IPS-11a (cell line): ENCODE results near the gene RSU1.

ENCODE experiments used
- H3K4me3 ChIP-seq: one replicate; pipeline ENCODE4 v1.5.1; 2013; ENCODE audit warnings: low read depth, low read length, control low read depth

RSU1 gene

GRCh38 chr10:16611037-16611436, 206.2 kb downstream of the RSU1 start:
- H3K4me3 ChIP-seq: no peak overlapping the region

- no peak overlapping the region for H3K4me3 ChIP-seq
Measured at GRCh38 chr10:16609211-16609610, 208.0 kb downstream of the RSU1 start.

- H3K4me3 ChIP-seq: no peak overlapping the region
Measured at GRCh38 chr10:16606923-16607322, 210.3 kb downstream of the RSU1 start.

- H3K4me3 ChIP-seq: no peak overlapping the region
Measured at GRCh38 chr10:16606421-16606820, 210.8 kb downstream of the RSU1 start.

GRCh38 chr10:16603308-16603707, 213.9 kb downstream of the RSU1 start:
- H3K4me3 ChIP-seq: no peak overlapping the region

GRCh38 chr10:16602104-16602775, 215.0 kb downstream of the RSU1 start:
- no peak overlapping the region for H3K4me3 ChIP-seq

- H3K4me3 ChIP-seq: no peak overlapping the region
Measured at GRCh38 chr10:16599662-16600061, 217.6 kb downstream of the RSU1 start.

GRCh38 chr10:16597656-16598055, 219.6 kb downstream of the RSU1 start:
- no peak overlapping the region for H3K4me3 ChIP-seq

GRCh38 chr10:16592378-16592777, 224.8 kb downstream of the RSU1 start:
- no peak overlapping the region for H3K4me3 ChIP-seq

- no peak overlapping the region for H3K4me3 ChIP-seq
Measured at GRCh38 chr10:16586358-16587138, 230.7 kb downstream of the RSU1 start.

- no peak overlapping the region for H3K4me3 ChIP-seq
Measured at GRCh38 chr10:16585103-16585502, 232.1 kb downstream of the RSU1 start.

- H3K4me3 ChIP-seq: no peak overlapping the region
Measured at GRCh38 chr10:16583382-16583781, 233.8 kb downstream of the RSU1 start.

GRCh38 chr10:16581202-16581601, 236.0 kb downstream of the RSU1 start:
- no peak overlapping the region for H3K4me3 ChIP-seq

- no peak overlapping the region for H3K4me3 ChIP-seq
Measured at GRCh38 chr10:16570731-16571130, 246.5 kb downstream of the RSU1 start.

GRCh38 chr10:16566202-16566805, 250.9 kb downstream of the RSU1 start:
- no peak overlapping the region for H3K4me3 ChIP-seq

GRCh38 chr10:16565604-16566003, 251.6 kb downstream of the RSU1 start:
- no peak overlapping the region for H3K4me3 ChIP-seq

GRCh38 chr10:16562891-16563290, 254.3 kb downstream of the RSU1 start:
- H3K4me3 ChIP-seq: no peak overlapping the region

- H3K4me3 ChIP-seq: no peak overlapping the region
Measured at GRCh38 chr10:16559236-16559773, 257.9 kb downstream of the RSU1 start.

GRCh38 chr10:16547973-16548372, 269.3 kb downstream of the RSU1 start:
- H3K4me3 ChIP-seq: no peak overlapping the region

GRCh38 chr10:16545116-16545736, 272.0 kb downstream of the RSU1 start:
- no peak overlapping the region for H3K4me3 ChIP-seq

GRCh38 chr10:16544591-16544990, 272.6 kb downstream of the RSU1 start:
- no peak overlapping the region for H3K4me3 ChIP-seq
